ENCODE measurements around the gene FBP2. TPM values are rescaled to one million over a fixed set of nuclear protein-coding genes. Genes with fewer than 3 reads are reported as not detected.

FBP2 gene
- total RNA-seq, 1 experiment from 2014 or later = not detected

GRCh38 chr9:94623253-94623652 lies 29.6 kb upstream of the FBP2 start:
- Histone ChIP-seq H3K9me3 (ENCODE audit: control insufficient read depth in 1 of 2, insufficient read depth in 1 of 2, low read depth in 1 of 2, low read length in 2 of 2) (no peaks in the 10 kb centered on the region), H3K9ac (ENCODE audit: low read length) (no peak overlapping the region), H3K79me2 (ENCODE audit: insufficient read depth, low read length) (no peaks in the 10 kb centered on the region), H3K4me3 (replicated peaks in 1 of 2; ENCODE audit: low read depth in 1 of 2, low read length in 2 of 2) (no peak overlapping the region), H3K9me2 (ENCODE audit: insufficient read depth) (no peaks in the 10 kb centered on the region), H3K27me3 (ENCODE audit: insufficient read depth, low read length) (no peaks in the 10 kb centered on the region), H3K36me3 (ENCODE audit: control insufficient read depth in 1 of 2, insufficient read depth in 2 of 2, low read length in 2 of 2) (no peaks in the 10 kb centered on the region), H2AFZ (ENCODE audit: low read depth, low read length, poor library complexity, severe bottlenecking) (peak overlapping the region; percentile 82), H3K4me2 (ENCODE audit: low read length) (no peak overlapping the region), H4K20me1 (ENCODE audit: insufficient read depth) (no peaks in the 10 kb centered on the region), H3K4me1 (ENCODE audit: control insufficient read depth in 1 of 2, insufficient read depth in 2 of 2, low read length in 2 of 2) (no peaks in the 10 kb centered on the region), H3K27ac (ENCODE audit: low read depth, low read length) (no peak overlapping the region)
- peak; percentile 98 for ATAC-seq
- ChIA-PET RAD21 (ENCODE audit: low non-redundant PET in 1 of 2, low total read pairs in 2 of 2, uncharacterized antibody in 2 of 2, unreplicated experiment in 2 of 2) (no interaction called here), POLR2A (interaction anchor here (0.7 kb wide), 1 partner anchor 69 kb away, joined by 3 read pairs; the partner anchor contains the start of gene PCAT7), CTCF (interaction anchor here (0.6 to 1.8 kb wide), 5 partner anchors 9 to 929 kb away, joined by 3 to 9 read pairs (median 5); partner anchors contain the start of gene PCAT7)
- peak; percentile 20; the same call in 1 of the 2 replicates for TF ChIP-seq POLR2AphosphoS5 (IDR thresholded peaks at IDR 0.05; ENCODE audit: low read depth, low read length)
- no peak for TF ChIP-seq SRF (IDR thresholded peaks at IDR 0.05; ENCODE audit: low read depth)
- TF ChIP-seq CEBPB (IDR thresholded peaks at IDR 0.05; ENCODE audit: low read depth) = no peak
- no peak for TF ChIP-seq POLR2A (IDR thresholded peaks at IDR 0.05; ENCODE audit: borderline replicate concordance, extremely low read depth, insufficient read depth, insufficient read length)
- peak; percentile 57 to 80 (median 73) for TF ChIP-seq CTCF (IDR thresholded peaks at IDR 0.05 in 2 of 3, conservative IDR thresholded peaks at IDR 0.05 in 1 of 3; ENCODE audit: borderline replicate concordance in 1 of 3, insufficient read depth in 1 of 3, low read depth in 2 of 3, low read length in 2 of 3)
- peak; percentile 70; the same call in 1 of the 2 replicates for TF ChIP-seq CBX3 (IDR thresholded peaks at IDR 0.05; ENCODE audit: low read depth)
- TF ChIP-seq, protein P1, sequence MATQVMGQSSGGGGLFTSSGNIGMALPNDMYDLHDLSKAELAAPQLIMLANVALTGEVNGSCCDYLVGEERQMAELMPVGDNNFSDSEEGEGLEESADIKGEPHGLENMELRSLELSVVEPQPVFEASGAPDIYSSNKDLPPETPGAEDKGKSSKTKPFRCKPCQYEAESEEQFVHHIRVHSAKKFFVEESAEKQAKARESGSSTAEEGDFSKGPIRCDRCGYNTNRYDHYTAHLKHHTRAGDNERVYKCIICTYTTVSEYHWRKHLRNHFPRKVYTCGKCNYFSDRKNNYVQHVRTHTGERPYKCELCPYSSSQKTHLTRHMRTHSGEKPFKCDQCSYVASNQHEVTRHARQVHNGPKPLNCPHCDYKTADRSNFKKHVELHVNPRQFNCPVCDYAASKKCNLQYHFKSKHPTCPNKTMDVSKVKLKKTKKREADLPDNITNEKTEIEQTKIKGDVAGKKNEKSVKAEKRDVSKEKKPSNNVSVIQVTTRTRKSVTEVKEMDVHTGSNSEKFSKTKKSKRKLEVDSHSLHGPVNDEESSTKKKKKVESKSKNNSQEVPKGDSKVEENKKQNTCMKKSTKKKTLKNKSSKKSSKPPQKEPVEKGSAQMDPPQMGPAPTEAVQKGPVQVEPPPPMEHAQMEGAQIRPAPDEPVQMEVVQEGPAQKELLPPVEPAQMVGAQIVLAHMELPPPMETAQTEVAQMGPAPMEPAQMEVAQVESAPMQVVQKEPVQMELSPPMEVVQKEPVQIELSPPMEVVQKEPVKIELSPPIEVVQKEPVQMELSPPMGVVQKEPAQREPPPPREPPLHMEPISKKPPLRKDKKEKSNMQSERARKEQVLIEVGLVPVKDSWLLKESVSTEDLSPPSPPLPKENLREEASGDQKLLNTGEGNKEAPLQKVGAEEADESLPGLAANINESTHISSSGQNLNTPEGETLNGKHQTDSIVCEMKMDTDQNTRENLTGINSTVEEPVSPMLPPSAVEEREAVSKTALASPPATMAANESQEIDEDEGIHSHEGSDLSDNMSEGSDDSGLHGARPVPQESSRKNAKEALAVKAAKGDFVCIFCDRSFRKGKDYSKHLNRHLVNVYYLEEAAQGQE (IDR thresholded peaks at IDR 0.05; ENCODE audit: low read depth) = no peak
- no peak for TF ChIP-seq JUND (IDR thresholded peaks at IDR 0.05)
- no peak for TF ChIP-seq ZNF274 (IDR thresholded peaks at IDR 0.05; ENCODE audit: low read depth, low read length)
- TF ChIP-seq RAD21 (IDR thresholded peaks at IDR 0.05; ENCODE audit: low read depth) = peak; percentile 57; the same call in 1 of the 2 replicates
- TF ChIP-seq FOSL1 (IDR thresholded peaks at IDR 0.05; ENCODE audit: low read depth) = no peak
- TF ChIP-seq MAX (IDR thresholded peaks at IDR 0.05) = peak; percentile 93
- peak; percentile 74 for TF ChIP-seq ZFX (IDR thresholded peaks at IDR 0.05)
- TF ChIP-seq TCF7L2 (IDR thresholded peaks at IDR 0.05; ENCODE audit: borderline replicate concordance, extremely low read depth, insufficient read depth, insufficient read length) = no peak
- intact Hi-C loops (cut with micrococcal nuclease) = no loop called here
- peak; percentile 59 for DNase-seq (ENCODE audit: low read depth, low spot score)
- BruUV-seq (replicated peaks) = no TSS peak
